CD1c-positive myeloid dendritic cell (primary cell): ENCODE results near the gene DYNLT1.
"Not testable (repeated sequence)": the region's sequence is repeated elsewhere in the genome, so short reads cannot be mapped to it uniquely, and the experiment has no call there.

Experiments used
- DNase-seq: peaks from one replicate; pipeline ENCODE4 v3.0.0-alpha.2; 2016; ENCODE audit errors: extremely low spot score

DYNLT1 gene

GRCh38 chr6:158644231-158645063, at the start of gene DYNLT1:
DYNLT1 (minus strand) TSS chr6:158644743; CDS start chr6:158644708, 35 bp downstream.
- DNase-seq: peak; percentile 95

GRCh38 chr6:158688860-158689259, 44.3 kb upstream of the DYNLT1 start:
- DNase-seq: no peak

- DNase-seq: peak; percentile 50
Observed at GRCh38 chr6:158687506-158687905, 43.0 kb upstream of the DYNLT1 start.

GRCh38 chr6:158686791-158687381, 42.3 kb upstream of the DYNLT1 start:
- peak; percentile 51 for DNase-seq

- no peak for DNase-seq
Observed at GRCh38 chr6:158686311-158686710, 41.8 kb upstream of the DYNLT1 start.

- DNase-seq: no peak
Observed at GRCh38 chr6:158684745-158685324, 40.3 kb upstream of the DYNLT1 start.

- no peak for DNase-seq
Observed at GRCh38 chr6:158684311-158684710, 39.8 kb upstream of the DYNLT1 start.

- no peak for DNase-seq
Observed at GRCh38 chr6:158680481-158680880, 35.9 kb upstream of the DYNLT1 start.

- DNase-seq: no peak
Observed at GRCh38 chr6:158680015-158680414, 35.5 kb upstream of the DYNLT1 start.

- no peak for DNase-seq
Observed at GRCh38 chr6:158677906-158678578, 33.5 kb upstream of the DYNLT1 start.

- not testable (repeated sequence) for DNase-seq
Observed at GRCh38 chr6:158677094-158677493, 32.6 kb upstream of the DYNLT1 start.

GRCh38 chr6:158674342-158675131, 30.0 kb upstream of the DYNLT1 start:
- DNase-seq: no peak

- DNase-seq: no peak
Observed at GRCh38 chr6:158672726-158673125, 28.2 kb upstream of the DYNLT1 start.

- not testable (repeated sequence) for DNase-seq
Observed at GRCh38 chr6:158672119-158672518, 27.6 kb upstream of the DYNLT1 start.

- DNase-seq: no peak
Observed at GRCh38 chr6:158669145-158670035, 24.8 kb upstream of the DYNLT1 start.

GRCh38 chr6:158668707-158669103, 24.2 kb upstream of the DYNLT1 start:
- no peak for DNase-seq

- peak; percentile 57 for DNase-seq
Observed at GRCh38 chr6:158667360-158667981, 22.9 kb upstream of the DYNLT1 start.

GRCh38 chr6:158666628-158667359, 22.3 kb upstream of the DYNLT1 start:
- peak; percentile 92 for DNase-seq

GRCh38 chr6:158665332-158665731, 20.8 kb upstream of the DYNLT1 start:
- no peak for DNase-seq
